NOMO-1 (cell line): ENCODE measurements around the gene PLCG2.
"Not testable (repeated sequence)": the region's sequence is repeated elsewhere in the genome, so short reads cannot be mapped to it uniquely, and the experiment has no call there.

Source experiments
- DNase-seq, 2 experiments: peaks; one replicate each; lab custom pipeline; 2025; ENCODE audit not compliant: unreplicated experiment in 2 of 2; lab: John Stamatoyannopoulos, UW

Gene PLCG2

DNA sequence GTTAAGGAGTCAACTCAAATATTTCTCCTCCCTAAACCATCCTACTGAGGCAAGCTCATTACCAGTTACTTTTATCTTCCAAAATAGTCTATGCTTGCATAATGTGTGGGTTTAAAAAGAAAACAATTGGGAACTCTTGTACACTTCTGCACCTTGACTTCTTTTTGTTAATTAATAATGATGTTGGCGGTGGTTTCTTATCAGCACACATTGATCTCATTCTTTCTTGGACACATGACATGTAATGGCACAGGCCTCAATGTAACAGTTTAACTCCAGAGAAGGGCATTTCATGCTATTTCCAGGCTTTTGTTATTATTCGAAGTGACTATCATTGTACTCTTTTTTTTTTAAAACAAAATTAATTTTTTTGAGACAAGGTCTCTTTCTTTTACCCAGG, 7.8 kb downstream of the PLCG2 start:
- no peak for DNase-seq

DNA sequence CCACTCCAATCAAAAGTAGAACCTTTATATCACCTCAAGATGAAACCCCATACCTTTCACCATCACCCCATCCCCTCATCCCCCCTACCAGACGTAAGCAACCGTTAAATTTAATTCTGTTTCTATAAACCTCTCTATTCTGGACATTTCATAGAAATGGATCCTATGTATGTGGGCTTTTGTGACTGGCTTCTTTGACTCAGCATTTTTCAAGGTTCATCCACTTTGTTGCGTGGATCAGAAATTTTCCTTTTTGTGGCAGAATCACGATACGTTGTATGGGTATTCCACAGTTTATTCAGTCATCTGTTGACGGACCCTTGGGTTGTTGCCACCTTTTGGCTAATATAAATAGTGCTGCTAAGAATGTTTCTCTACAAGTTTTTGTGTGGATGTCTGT, 8.6 kb downstream of the PLCG2 start:
- no peak for DNase-seq

DNA sequence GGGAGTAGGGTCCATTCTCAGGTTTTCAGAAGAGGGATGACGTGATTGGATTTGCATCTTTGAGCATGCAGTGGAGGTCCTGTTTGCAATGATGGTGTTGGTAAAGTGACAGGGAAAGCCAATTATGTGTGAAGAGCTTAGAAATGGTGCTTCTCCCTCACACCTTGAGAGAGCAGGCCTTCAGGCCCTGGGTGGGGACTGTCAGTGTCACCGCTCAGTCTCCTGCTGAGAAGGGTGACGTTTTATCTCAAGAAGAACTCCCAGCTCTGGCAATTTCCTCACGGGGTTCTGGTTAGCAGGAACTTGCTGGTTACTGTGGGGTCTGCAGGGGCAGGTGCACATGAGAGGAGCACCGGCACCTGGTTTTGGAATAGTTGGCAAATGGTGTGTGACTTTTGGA, 11.2 kb downstream of the PLCG2 start:
- no peak for DNase-seq

DNA sequence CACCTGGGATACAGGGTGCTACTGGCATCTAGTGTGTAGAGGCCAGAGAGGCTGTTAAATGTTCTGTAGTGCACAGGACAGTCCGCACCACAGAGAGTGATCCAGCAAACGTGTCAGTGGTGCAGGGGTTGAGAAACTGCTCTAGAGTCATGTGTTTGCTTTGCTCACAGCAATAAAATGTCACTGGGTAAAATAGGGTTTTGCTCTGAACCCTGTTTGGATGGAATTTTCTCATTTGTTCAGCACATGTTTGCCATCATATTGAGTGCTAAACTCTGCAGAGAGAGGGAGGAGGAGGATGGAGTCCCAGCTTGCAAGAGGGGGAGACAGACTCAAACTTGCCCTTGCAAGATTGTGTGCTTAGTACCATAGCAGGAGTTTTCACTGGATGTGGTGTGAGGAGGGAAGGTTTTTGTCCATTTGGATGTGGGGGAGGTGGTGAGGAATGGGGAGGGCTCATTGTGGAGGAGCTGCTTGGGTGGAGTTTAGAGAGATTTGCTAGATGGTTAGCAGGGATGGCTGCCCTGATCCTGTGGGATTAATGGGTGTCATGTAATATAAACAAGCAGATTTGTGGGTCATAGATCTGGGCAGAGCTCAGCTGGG, 11.8 kb downstream of the PLCG2 start:
- no peak for DNase-seq

DNA sequence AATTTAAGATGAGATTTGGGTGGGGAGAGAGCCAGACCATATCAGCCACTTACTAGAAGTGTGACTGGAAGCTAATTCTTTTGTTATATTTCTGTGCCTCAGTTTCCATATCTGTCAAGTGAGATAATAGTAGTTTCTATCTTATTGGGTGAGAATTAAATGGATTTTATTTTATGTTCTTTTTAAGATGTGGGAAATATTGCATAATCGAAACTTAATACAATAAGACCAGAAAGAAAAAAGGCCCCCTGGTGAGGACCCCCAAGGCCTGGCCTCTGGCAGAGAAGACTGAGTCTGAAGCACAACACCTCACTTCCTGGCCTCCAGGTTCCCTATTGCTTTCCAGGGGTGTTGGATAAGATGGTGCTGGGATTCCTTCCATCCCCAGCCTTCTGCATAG, 13.7 kb downstream of the PLCG2 start:
- no peak for DNase-seq

DNA sequence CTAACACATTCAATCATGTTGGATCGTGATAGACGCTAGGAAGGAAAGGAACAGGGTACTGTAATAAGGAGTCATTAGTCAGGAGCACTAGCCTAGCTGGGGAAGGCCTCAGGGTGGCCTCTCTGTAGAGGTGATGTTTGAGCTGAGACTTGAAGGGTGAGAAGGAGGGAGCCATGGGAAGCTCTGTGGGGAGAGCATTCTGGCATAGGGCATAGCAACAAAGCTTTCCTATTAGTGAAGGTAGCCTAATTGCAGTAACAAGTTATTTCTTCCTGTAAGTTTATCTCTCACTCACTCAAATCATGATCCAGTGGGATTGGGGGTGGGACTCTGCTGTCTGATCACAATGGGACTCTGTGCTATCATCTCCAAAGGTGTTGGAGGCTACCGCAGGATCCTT, 16.1 kb downstream of the PLCG2 start:
- DNase-seq: no peak

DNA sequence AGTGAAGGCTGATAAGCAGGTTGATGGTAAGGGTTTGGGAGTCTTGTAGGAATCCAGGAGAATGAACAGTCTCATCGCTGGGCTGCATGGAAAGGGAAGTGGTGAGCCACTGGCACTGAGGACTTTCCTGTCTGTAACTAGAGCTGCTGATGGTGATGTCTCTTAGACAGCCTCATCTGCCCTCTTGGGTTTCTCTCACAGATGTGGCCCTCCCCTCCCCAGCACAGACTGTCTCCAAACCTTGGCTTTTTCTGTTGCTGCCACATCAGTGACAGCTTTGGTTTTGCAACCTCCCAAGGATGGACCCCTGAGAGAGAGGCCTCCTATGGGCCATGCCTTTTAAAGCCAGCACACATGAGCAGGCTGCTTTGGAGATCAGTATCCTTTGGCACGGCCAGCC, 16.9 kb downstream of the PLCG2 start:
- DNase-seq: peak in 1 of 2 experiments; percentile 13

DNA sequence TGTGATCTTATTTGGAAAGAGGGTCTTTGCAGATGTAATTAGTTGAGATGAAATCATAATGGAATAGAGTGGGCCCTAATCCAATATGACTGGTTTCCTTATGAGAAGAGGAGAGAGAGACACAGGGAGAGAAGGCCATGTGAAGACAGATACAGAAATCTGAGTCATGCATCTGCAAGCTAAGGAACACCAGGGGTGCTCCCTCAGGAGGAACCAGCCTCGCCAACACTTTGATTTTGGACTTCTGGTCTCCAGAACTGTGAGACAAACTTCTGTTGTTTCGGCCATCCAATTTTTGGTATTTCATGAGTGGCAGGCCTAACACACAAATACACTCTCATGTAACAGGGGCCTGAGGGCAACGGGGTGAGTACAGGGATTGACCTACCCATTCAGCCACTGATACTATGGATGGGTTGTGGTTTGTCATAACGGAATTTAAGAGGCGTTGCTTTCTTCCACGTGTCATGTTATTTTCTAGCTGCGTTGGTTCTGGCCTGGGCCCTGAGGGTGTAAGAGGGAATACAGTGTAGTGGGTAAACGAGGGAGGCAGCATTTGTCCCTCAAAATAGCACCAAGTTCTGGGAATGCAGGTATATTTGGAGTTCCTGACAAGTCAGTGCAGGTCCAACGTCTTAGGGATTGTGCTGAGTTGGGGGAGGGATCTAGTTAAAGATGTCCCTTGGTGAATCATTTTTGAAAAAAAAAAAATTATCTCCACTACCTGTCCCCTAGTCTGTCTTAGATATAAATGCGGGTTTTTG, 17.7 kb downstream of the PLCG2 start:
- no peak for DNase-seq

DNA sequence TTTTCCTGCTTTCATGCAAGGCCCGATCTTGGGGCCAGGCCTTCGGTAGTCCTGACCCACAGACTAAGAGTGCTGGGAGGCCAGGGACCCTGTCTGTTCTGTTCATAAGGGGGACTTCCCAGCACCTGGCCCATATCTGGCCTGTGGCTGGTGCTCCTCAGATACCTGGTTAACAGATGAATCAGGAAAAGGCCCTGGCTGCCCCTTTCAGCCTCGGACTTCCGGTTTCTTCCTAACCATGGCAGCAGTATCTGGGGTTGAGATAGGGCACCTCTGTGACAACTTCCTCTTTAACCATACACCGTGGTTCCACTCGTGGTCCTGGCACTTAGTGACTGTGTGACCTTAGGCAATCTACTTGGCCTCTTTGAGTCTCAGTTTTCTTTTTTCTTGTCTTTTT, 18.4 kb downstream of the PLCG2 start:
- DNase-seq: peak; percentile 48 to 79

DNA sequence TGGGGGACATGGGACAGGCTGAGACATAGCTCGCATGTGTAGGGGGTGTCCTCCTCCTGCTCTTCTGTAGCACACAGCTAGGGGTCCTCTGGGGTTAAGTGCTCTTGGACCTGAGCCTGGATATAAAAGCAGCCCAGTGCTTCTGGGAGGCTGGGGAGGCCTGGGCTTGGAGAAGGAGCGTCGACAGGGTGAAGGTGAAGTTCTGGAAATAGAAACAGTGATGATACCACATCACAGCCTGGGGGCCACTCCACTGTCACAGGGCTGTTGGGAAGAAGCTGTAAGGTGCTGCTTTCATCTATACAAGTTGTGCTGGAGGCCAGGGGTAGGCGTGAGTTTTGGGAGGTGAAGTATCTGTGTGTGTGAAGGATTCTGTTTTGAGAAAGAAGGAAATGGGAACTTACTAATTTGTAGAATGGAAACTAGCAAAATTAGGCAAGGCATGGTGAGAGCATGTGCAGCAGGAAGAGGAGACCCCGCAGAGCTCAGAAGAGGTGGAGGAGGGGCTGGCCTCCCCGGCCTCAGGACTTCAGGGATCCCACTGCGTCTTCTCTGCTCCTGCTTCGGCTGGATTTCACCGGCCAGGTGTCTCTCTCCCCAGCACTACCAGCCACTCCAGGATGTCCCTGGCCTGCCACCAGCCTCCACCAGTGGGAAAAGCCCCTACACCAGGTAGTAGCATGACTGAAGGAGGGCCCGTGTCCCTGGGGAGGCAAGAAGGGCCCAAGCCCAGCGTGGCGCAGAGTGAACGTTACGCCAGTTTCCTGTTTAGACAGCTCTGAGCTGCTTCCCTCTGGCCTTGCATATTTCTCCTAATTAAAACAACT, 19.4 kb downstream of the PLCG2 start:
- peak; percentile 84 to 89 for DNase-seq

DNA sequence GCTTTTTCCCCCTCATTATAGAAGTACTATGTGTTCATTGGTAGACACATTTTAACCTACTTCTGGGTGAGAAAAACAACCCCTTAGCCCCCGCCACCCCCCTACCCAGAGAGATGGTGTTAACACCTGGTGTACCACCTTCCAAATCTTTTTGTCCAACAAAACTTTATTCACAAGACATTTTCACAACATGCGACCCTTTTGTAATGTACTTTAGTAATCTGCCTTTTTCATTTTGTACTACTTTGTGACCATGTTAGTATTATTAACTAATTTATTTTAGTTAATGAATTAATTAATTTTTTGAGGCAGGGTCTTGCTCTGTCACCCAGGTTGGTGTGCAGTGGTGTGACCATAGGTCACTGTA, 20.0 kb downstream of the PLCG2 start:
- no peak for DNase-seq

DNA sequence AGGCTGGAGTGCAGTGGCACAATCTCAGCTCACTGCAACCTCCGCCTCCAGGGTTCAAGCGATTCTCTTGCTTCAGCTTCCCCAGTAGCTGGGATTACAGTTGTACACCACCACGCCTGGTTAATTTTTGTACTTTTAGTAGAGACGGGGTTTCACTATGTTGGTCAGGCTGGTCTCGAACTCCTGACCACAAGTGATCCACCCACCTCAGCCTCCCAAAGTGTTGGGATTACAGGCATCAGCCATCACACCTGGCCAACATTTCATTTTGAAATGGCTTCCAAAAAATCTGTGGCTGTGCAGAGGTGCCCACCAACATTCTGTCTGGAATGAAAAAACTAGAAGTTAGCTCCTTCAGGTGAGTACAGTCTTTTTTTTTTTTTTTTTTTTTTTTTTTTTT, 22.6 kb downstream of the PLCG2 start:
- DNase-seq: not testable (repeated sequence)

DNA sequence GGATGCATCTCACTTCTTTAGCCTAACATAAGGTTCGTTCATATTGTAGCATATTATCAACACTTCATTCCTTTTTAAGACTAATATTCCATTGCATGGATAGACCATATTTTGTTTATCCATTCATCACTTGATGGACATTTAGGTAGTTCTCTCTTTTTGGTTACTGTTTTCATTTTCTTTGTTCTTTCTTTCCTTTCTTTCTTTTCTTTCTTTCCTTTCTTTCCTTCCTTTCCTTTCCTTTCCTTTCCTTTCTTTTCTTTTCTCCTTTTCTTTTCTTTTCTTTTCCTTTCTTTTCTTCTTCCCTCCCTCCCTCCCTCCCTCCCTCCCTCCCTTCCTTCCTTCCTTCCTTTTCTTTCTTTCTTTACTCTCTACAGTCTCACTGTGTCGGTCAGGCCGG, 24.2 kb downstream of the PLCG2 start:
- DNase-seq: no peak

DNA sequence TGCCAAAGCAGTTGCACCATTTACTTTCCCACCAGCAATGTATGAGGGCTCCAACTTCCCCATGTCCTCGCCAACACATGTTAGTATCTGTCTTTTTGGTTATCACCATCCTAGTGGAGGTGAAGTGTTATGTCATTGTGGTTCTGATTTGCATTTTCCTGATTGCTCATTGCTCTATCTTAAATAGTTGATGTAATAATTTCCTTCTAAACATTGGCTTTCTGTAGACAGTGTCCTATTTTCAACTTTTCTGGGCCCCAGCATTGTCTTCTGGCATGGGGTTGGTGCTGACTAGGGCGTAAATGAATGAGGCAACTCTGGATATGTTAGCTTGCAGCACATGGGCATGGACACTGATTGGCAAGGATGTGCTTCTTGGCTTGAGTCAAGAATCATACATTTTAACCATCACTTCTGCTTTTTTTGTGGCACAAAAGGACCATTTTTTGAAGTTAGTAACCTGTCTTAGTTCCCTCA, 25.1 kb downstream of the PLCG2 start:
- DNase-seq: peak; percentile 38 to 59

DNA sequence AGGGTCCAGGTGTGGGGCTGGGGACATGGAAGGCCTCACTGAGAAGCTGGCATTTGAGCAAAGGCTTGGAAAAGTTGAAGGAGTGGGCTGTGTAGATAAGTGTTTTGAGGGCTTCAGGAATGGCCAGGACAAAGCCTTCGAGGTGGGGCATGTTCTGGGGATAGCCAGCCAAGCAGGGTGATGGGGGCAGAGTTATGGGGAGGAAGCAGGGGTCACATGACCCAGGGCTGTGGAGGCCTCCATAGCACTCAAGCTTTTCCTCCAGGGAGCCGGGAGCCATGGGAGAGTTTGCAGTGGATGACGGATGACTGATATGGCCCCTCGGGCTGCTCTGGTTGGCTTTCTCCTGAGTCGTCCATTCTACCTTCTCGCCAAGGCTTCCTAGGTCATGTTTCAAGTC, 27.6 kb downstream of the PLCG2 start:
- DNase-seq: no peak

DNA sequence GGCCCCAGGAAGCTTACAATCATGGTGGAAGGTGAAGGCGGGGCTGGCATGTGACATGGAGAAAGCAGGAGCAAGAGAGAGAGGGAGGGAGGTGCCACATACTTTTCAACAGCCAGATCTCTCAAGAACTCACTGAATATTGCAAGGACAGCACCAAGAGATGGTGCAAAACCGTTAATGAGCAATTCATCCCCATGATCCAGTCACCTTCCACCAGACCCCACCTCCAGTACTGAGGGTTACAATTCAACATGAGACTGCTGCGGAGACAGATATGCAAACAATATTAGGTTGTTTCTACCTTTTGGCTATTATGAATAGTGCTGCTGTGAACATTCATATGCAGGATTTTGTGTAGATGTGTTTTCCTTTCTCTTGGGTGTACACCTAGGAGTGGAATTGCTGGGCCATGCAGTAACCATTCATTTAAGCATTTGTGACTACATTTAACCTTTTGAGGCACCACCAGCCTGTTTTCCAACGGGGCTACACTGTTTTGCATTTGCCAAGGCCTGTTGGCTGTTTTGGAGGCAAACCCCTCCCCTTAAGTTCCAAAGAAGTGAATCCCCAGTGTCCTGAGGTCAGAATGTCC, 28.8 kb downstream of the PLCG2 start:
- DNase-seq: no peak

DNA sequence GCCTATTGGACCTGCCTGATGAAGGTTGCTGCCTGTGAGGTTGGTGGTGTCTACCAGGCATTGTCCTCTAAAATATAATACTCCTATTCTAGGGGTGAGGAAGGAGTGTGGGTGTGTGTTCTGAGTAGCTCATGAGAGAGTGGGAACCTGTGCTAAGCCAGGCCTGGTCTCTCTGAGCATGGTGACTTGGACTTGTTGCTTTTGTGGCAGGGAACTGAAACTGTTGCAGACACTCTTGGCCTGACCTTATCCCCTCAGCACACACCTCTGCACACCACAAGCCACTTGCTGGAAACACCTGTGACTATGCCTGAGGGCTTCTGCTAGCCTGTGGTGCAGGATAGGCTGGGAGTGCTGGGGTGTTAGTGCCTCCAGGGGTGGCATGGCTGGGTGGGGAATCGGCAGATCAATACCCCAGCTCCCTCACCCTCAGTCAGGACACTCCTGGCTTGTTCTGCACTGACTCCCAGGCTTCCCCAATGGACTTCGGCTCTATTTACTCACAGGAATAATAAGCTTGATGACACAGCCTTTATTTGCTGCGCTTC, 29.9 kb downstream of the PLCG2 start:
- DNase-seq: peak; percentile 57 to 69

DNA sequence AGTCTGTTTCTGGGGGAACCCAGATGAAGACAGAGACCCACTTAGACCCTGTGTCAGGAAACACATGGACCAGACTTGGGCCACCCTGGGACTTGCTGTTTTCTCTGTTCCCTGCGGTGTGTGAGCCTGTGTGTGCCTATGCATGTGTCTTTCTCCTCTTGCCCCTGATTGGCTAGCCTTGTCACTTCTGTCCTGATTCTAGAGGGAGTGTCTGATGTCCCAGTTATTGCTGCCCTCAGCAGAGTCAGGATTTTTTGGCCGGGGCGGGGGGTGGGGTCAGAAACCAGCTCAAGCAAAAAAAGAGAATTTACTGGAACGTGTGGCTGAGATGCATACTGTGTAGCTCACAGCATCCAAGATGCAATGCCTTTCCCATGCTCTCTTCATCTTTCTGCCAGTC, 30.5 kb downstream of the PLCG2 start:
- no peak for DNase-seq

DNA sequence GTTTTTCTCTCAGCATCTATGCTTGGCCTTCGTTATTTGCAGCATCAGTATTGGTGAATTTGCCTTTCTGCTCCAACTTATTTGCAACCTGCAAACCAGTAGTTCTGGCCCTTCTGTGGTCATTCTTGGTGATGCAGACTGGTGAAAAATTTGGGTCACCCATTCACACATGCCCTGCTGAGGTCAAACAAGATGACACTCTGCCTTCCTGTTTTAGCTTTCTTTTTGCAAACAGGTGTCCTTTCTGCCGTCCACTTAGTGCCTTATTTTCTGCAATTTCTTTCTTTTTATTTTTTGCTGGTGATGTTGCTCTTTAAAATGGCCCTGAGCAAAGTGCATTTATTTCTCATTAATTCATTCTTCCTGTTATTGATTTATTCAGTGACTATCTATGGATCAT, 31.3 kb downstream of the PLCG2 start:
- DNase-seq: no peak

DNA sequence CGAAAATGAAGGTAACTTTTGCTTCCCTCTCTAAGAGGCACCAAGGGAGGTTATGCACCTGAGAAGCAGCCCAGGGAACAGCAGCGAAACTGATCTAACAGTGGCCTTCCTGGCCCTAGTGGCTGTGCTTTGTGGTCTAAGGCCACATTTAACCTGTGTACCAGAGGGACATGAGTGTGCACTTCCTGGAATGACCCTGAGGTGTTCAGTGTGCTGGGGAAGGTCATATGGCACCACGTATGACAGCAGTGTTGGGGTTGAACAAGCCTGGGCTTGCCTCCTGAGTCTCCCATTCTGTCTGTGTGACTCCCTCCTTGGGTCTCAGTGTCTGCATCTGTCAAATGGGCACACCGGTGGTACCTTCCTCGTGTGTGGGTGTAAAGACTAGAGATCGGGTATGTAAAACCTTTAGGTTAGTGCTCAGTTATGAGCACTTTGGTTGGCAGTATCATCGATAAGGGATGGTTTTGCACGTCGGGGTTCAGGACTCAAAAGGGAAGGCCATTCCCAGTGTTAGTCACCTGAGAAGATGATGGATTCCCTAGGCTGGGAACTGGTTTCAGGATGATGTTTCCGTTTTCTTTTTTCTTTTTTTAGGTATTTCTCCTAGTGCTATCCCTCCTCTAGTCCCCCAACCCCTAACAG, 31.9 kb downstream of the PLCG2 start:
- no peak for DNase-seq

DNA sequence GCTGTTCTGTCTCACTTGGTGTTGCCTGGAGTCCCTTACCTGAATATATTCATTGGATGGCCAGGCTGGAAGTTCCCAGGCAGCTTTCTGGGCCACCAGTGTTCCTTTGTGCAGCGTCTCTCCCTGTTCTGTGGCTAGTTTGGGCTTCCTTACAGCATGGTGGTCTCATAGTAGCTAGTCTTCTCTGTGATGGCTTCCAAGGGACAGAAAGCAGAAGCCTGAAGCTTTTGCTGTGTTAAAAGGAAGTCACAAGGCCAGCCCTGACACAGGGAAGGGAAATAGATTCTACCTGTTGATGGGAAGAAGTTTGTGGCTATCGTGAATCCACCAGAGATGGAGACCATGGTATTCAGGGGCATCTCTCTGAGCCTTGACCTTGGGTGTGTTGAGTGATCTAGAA, 34.6 kb downstream of the PLCG2 start:
- DNase-seq: peak in 1 of 2 experiments; percentile 11
